HG02588 (cell line): ENCODE results near the gene WDR26.
A peak's percentile ranks its signal among the peaks of the same experiment; 100 is the strongest.

Experiments used
- ATAC-seq: cut with Tn5 transposase; IDR thresholded peaks from one replicate; pipeline ENCODE4 v1.9.1; 2021; ENCODE audit warnings: mild to moderate bottlenecking, moderate library complexity; ENCODE audit not compliant: unreplicated experiment

The WDR26 gene

DNA sequence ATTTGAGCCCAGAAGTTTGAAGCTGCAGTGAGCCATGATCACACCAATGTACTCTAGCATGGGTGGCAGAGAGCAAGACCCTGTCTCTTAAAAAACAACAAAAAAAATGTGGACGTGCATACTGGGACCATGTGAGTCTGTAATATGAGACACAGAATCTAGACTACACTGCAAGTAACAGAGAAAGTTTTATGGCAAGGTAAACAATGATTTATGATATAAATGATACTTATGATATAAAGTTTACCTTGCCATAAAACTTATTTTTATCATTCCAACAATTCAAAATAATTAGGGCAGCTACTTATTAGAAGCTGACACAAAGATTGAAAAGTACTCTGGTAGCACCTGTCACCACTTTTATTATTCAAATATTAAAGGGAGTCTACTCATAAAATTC lies 34.7 kb downstream of the WDR26 start:
- no peak for ATAC-seq

DNA sequence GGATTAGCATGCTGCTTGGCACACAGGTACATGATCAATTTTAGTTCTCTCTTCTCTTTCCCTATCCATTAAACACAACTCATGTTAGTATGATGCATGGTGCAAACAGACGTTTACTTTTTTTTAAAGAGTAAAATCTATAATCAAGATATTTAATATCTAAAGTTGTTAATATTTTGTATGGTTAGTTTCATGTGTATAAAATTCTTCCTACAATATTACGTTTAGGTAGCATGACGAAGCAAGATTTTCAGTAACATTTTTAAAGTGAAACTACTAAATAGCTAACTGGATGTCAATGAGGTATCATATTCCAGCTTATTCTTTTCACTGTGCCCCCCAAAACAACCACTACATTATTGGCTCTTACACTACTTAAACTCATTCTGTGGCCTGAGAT lies 41.3 kb downstream of the WDR26 start:
- no peak for ATAC-seq

DNA sequence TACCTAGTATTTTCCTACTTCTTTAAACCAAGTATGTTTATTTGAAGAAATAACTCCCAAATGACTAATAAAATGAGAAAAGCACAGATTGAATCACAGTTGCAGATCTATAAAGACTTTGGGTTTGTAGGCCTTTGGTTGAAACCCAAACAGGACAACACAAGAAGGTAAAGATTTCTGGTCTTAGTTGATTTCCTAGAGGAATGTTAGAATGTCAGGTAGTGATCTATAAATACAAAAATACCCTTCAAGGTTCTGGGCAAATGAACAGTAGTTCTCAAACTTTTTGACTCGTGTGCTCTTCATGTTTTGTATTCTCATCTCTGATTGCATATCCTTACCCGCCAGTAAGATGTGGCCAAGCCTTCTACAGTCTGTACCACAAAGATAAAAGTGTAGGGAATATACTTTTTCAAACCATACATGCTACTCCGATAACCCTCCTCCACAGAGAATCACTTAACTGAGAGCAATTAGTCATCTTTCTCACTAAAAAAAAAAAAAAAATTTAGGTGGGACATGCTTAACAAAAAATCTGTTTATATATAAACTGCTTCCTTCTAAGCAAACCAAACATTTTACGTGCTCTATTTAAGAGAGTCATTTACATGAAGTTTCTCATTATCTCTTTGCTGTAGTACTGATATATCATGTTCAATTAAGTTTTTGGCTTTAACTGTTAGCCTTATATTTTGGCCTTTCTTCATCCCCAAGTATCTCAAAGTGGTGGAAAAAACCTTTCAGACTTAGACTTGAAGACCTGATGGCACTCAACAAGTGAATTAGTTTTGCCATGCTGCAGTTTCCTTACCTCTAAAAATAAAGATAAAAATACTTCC lies 42.0 kb downstream of the WDR26 start:
- no peak for ATAC-seq

DNA sequence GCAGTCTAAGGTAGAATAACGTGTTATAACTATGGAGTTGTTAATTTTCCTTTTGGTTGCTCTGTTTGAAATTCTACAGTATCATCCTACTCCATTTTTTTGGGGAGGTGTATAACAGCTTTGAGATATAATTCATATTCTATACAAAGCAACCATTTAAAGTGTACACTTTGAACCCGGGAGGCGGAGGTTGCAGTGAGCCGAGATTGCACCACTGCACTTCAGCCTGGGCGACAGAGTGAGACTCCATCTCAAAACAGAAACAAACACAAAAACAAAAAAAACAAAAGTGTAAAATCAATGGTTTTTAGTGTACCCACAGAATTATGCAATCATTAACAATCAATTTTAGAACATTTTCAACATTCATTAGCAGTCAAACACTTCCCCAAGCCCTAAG lies 44.1 kb downstream of the WDR26 start:
- ATAC-seq: no peak

DNA sequence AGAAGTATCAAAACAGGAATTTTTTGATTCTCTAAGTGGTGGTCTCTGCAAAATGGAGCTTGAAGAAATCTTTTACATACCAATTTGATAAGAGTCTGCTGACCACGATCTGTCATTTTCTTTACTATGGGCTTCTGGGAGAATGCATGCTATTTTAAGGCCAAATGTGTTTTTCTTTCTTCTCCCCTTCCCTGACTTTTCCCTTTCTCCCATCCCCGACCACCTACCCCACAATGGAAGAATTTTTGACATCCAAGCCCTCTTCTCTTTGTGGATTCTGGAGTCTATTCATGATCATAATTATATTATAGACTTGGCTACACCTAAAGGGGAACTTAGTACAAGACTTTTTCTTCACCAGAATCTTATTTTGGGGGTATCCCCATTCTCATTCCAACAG lies 46.7 kb downstream of the WDR26 start:
- no peak for ATAC-seq

DNA sequence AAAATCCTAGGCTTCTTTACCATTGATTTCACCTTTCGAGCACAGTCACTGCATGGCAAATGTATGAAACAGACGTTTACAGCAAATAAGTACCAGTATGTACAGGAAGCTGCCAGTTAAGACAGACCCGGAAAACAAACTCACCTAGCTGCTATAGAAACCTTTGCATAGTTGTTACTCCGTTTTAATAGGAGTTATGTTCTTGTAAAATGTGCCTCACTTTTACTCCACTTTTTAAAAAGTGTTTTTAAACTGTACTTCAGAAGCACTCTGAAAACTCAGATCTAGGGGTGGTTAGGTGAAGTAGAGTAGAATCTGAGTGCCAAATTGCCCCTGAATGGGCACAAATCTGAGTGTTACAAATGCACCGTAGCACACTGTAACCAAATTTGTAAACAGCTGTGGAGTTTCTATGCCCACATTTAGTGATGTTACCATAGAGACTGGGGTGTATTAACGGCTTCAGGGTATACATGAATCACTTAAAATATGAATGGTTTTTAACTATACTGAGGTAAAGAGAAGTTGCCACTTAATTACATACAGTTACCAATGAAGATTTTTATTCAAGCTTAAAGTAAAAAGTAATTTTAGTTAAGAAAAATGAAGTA lies 47.2 kb downstream of the WDR26 start:
- no peak for ATAC-seq

DNA sequence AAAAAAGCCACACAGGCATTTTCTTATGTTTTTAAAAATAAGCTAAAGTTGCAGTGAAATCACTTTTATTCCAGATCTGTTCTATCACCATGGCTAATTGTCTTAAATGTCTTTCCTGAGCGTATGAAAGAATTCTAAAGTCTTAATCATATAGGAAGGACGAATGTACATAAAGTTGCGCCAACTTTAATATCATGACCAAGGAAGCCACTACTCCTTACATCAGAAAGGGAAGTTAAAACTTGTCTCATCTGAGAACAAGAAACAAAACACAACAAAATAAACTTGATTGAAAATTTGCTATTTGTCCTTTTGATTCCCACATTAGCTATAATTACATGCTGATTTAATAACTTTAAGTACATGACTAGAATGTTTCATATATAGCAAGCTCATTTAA lies 51.4 kb downstream of the WDR26 start:
- ATAC-seq: no peak

DNA sequence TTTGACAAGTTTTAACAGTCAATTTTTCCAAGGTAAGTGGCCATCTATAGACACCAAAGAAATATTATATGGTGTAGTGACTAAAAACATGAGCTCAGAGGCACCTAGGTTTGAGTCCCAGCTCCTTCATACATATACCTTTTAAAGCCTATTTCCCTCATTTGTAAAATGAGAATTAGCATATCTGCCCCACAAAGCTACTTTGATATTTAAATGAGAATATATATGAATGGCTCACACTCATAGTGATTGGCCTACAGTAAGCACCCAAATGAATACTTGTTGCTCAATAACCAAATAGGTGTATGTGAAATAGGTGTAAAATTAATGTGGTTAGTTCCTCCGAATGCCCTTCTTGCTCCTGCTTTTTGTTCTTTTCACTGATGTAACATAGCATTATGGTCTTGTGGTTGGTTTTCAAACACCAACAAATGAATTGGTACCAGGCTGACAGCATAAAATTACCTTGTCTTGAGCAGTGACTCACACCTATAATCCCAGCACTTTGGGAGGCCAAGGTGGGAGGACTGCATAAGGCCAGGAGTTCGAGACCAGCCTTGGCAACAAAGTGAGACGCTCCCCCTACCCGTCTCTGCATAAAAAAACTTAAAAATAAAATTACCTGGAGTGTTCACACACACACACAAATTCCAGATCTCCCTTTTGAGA lies 52.6 kb downstream of the WDR26 start:
- no peak for ATAC-seq

DNA sequence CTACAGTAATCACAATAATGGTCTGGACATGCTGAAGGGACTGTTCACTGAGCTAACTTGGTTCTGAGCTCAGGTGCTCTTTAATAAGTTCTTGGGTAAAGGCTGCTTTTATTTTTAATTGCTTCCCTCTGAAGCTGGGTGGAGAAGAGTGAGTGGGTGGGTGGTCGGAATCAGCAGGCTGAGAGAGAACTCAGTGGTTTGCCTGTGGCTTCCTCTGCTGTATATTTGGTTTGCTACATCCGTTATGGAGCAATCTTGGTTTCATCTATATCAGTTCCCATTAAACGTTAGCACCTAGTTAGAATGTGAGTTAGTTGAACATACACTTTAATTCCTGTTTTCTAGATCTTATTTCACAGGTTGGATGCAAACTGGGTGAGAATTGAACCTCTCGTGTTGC lies 54.6 kb downstream of the WDR26 start:
- peak; percentile 52 for ATAC-seq

DNA sequence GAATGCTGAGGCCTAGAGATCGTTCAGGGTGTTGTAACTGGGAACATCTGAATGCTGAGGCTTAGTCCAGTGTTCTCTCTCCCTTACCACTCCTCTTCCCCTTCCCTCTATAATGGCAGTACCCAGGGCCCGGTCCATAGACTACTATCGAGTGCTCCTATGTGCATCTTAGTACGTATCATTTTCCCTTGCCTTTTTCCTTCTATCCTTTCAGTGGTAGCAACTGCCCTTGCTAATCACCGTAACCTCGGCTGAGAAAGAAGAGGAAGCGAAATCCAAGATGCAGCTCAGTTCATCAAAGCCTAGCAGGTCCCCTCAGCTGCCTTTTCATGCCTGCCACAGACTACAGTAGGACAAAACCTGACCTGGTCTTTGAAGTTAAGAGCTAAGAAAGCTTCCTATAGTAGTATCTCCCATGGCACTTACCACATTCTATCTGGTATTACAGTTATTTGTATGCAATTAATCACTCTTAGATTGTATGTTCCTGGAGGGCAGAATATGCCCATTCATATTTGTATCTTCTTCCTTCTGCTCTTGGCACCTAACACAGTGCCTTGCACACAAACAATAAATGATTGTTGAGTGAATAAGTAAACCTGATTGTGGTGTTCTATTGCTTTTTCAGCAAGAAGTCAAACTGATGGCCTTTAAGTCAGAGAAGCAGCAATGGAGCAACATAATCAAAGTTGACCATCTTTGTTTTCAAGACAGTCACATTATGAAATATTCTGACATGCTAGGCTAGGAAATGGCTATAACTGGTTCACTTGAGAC lies 55.6 kb downstream of the WDR26 start:
- ATAC-seq: no peak

DNA sequence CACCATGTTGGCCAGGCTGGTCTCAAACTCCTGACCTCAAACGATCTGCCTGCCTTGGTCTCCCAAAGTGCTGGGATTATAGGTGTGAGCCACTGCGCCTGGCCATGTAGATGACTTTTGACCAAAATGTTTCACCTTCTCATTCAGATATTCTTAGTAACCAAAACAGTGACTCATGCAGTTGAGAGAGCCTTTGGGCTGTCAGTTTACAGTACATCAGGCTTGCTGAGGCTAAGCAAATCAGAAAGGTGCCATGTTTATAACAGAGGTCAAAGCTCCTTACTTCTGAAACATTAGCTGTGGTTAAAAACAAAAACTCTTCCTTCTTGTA lies 57.0 kb downstream of the WDR26 start:
- peak; percentile 63 for ATAC-seq

DNA sequence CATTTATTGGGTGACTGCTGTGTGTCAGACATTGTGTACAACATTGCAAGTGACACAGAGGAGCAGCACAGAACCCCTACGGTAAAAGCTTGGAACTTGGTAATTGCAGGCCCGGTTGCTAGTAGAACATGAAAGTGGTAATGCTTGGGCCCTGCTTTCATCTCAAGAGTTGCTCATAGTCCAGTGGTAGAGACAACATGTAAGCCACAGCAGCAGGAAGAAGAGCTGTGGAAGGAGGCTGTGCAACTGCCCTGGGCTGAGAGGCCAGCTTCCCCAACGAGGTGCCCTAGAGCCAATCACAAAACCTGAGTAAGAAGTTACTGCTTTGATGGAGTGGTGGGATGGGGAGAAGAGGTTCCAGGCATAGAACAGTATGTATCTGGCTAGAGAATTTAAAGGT lies 59.5 kb downstream of the WDR26 start:
- ATAC-seq: no peak

DNA sequence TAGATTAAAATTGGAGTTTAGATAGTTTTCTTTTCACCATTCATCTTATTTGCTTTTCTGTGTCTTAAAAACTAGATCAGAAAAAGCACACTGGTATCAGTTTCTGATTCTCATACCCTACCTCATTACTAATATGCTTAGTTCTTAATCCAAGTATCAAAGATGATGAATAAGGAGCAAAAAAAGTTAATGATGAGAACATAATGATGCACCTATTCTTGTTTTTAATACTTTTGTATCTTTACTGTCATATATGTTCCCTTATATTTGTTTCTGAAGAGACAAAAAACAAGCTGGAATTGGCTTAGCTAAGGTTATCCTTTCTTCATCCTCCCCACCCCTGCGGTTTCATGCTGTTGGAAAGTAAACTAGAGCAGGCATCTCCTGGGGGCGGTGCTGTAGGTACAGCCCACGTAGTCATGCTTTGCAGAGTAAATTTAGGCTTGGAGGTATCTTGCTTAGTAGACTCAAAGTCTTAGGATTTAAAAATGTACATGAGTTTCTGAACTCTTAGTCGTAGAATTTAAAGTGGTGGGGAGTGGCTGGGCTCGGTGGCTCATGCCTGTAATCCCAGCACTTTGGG lies 61.5 kb downstream of the WDR26 start:
- ATAC-seq: no peak

DNA sequence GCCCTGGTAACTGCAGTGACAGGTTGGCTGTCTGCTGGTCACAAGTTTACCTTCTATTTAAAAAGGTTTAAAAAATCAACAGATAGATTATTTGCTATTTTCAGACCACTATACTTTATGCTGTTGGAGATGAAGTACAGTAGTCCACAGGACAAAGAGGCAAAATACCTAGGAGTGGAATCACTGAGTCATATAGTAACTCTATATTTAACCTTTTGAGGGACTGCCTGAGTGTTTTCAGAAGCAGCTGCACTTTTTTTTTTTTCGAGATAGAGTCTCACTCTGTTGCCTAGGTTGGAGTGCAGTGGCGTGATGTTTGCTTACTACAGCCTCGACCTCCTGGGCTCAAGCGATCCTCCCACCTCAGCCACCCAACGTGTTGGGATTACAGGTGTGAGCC lies 66.2 kb downstream of the WDR26 start:
- peak; percentile 85 for ATAC-seq

DNA sequence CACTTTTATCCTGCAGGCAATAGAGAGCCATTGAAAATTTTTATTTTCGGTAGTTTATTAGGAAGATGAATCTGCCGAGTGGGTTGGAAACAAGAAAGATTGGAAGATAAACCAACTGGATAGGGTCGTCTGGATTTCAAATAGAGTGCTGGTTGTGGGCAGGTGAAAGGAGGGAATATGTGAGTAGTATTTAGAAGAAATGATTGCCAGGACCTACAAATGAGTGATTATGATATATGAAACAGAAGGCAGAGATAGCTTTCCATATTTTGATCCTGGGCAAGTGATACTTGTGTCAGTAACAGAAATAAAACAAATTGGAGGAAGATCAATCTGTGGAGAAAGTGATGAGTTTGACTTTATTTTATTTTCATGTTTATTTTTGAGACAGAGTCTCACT lies 75.4 kb downstream of the WDR26 start:
- ATAC-seq: no peak

DNA sequence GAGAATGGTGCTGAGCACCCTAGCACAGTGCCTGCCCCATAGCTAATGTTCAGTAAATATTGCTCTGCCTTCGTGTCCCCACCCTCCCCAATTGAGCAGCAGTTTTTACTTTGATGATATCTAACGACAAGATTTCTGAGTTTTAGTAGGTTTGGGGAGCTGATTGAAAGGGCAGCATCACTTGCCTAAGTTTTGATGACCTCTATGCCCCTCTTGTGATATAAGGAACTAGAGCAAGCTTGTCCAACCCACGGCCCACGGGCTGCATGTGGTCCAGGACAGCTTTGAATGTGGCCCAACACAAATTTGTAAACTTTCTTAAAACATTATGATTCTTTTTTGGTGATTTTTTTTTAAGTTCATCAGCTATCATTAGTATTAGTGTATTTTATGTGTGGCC lies 76.4 kb downstream of the WDR26 start:
- ATAC-seq: no peak

DNA sequence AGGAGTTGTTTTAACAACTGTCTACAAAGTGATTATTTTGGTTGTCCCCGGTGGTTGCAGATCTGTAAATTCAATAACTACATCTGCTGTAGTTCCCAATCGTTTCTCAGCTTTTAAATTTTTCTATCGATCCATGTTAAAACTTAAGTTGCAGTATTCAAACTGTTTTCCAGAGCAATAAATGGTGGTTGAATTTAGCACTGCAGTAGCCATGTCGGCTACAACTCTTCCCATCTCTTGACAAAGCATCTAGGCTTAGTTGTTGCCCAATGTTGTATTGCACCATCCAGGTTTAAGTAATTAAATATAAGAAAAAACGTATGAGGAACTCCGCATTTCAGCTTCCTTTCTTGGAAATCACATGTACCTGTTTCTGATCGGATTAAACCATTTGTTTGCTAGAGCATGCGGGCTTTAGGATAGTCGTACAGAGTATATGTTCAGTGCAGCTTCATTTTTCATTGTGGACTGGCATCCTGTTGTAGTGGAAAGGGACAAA lies 76.9 kb downstream of the WDR26 start:
- ATAC-seq: no peak

DNA sequence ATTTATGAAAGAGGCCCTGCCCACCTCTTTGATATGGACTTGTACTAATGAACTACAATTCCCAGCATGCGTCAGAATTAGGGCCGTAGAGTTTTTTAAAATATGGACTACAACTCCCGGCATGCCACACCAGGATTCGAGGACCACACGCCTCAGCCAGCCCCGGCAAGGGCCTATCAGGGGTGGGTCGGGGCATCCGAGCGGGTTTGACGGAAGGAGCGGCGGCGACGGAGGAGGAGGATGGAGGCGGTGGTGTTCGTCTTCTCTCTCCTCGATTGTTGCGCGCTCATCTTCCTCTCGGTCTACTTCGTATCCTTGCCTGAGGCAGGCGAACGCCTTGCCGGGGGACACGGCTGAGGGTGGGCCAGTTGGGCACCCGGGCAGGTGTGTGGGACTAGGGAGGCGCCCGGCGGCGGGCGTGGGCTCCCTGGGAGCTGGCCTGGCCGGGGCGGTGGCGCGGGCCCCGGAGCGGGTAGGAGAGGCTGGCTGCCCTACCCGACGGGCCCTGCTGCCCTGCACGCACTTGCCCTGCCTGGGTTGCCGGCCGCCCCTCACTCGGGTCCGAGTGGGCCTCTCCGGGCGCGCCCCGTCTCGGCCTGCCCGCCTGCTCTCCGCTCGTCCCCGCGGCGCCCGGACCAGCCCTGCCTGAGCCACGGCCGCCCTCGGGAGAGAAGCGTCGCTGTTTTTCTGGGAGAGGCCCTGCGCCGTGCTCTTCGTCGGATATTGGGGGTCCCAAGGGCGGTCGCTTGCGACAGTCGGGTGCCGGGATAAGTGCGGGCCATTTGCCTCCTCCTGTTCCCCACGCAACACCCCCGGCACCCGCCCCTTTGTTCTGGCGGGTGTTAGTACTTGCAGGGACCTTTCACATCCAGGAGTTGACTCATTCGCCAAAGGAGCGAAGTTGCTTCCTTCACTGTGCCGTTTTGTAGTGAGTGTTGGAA lies 77.6 kb downstream of the WDR26 start, which contains the start of gene CNIH4:
Gene CNIH4 (plus strand): TSS at position 195 of the 941 bp plus-strand sequence. CDS start 46 bp downstream, at position 241.
- peak; percentile 97 for ATAC-seq
